ENCODE measurements around the gene SERTM2. TPM values are rescaled to one million over a fixed set of nuclear protein-coding genes. Genes with fewer than 3 reads are reported as not detected.

The SERTM2 gene
- total RNA-seq, 2 experiments from 2014 or later, result not detected

GRCh38 chrX:111567542-111568255 is 56.3 kb downstream of the SERTM2 start:
- no peak for DNase-seq
- no peaks in the 10 kb centered on the region for H3K27me3 Mint-ChIP-seq
- intact Hi-C loops (cut with DNase I, micrococcal nuclease), result no loop called here
- no peaks in the 10 kb centered on the region for H3K9me3 Mint-ChIP-seq (ENCODE audit: low read depth)
- ChIA-PET POLR2A (no interaction called here), CTCF (no interaction called here)
- no peak for ATAC-seq
- H3K27ac Mint-ChIP-seq, result no peak overlapping the region
- H3K36me3 Mint-ChIP-seq (ENCODE audit: low read depth), result no peaks in the 10 kb centered on the region
- no peak overlapping the region for H3K4me3 Mint-ChIP-seq
- H3K4me1 Mint-ChIP-seq, result no peaks in the 10 kb centered on the region

- H3K4me1 Mint-ChIP-seq, result no peaks in the 10 kb centered on the region
- H3K9me3 Mint-ChIP-seq (ENCODE audit: low read depth), result no peaks in the 10 kb centered on the region
- no peak for ATAC-seq
- intact Hi-C loops (cut with DNase I, micrococcal nuclease), result no loop called here
- ChIA-PET CTCF (no interaction called here), POLR2A (no interaction called here)
- H3K27me3 Mint-ChIP-seq, result no peaks in the 10 kb centered on the region
- DNase-seq, result no peak
- no peak overlapping the region for H3K4me3 Mint-ChIP-seq
- H3K36me3 Mint-ChIP-seq (ENCODE audit: low read depth), result no peaks in the 10 kb centered on the region
- no peak overlapping the region for H3K27ac Mint-ChIP-seq
Measured at GRCh38 chrX:111568354-111568753, 56.9 kb downstream of the SERTM2 start.

GRCh38 chrX:111568817-111569216 is 57.4 kb downstream of the SERTM2 start:
- DNase-seq, result no peak
- intact Hi-C loops (cut with DNase I, micrococcal nuclease), result no loop called here
- H3K27me3 Mint-ChIP-seq, result no peaks in the 10 kb centered on the region
- no peak overlapping the region for H3K27ac Mint-ChIP-seq
- no peaks in the 10 kb centered on the region for H3K9me3 Mint-ChIP-seq (ENCODE audit: low read depth)
- no peaks in the 10 kb centered on the region for H3K36me3 Mint-ChIP-seq (ENCODE audit: low read depth)
- CTCF ChIA-PET, result no interaction called here
- H3K4me3 Mint-ChIP-seq, result no peak overlapping the region
- ATAC-seq, result no peak
- no peaks in the 10 kb centered on the region for H3K4me1 Mint-ChIP-seq
- POLR2A ChIA-PET, result no interaction called here

Other genes starting within 250 kb of the SERTM2 start
- not detected for gene CAPN6, start 241.2 kb upstream of the SERTM2 start, total RNA-seq
- not detected for gene DCX, start 99.5 kb upstream of the SERTM2 start, total RNA-seq
- 10 to 100 TPM; 51.5 to 58.6 TPM for gene ALG13, start 169.5 kb downstream of the SERTM2 start, total RNA-seq